SK-N-SH (cell line): ENCODE measurements around the gene GPNMB.

Experiments used
- CTCF ChIP-seq: fragments of 200-600 bp; sonication (generic); IDR thresholded peaks from 2 replicates; pipeline ENCODE4 v1.6.1; 2017; ENCODE audit warnings: antibody characterized with exemption, mild to moderate bottlenecking, moderate library complexity
- SMC3 ChIP-seq: IDR thresholded peaks from 2 replicates; pipeline ENCODE4 v1.6.1; 2012; ENCODE audit warnings: low read depth, low read length, improper control_type of control experiment

DNA sequence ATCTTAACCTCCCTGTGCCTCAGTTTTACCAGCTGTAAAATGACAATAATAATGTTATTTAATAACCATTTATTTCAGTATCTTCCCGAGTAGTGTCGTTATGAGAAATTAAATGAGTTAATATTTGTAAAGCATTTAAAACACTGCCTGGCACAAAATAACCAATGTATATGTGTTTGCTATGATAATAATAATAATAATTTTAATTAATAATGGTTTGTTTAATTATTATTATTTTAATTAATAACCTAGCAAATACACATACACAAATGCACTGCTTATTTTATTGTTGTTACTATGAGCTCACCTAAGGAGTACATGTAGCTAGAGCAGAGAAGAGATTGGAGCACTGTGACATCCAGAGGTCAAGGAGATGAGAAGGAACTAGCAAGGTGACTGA, 18.2 kb upstream of the GPNMB start:
- TF ChIP-seq SMC3 (no peak), CTCF (no peak)
